Motor neuron (in vitro differentiated cells): Measurements from ENCODE around the gene ARHGAP26. TPM values are rescaled to one million over a fixed set of nuclear protein-coding genes. Genes with fewer than 3 reads are reported as not detected.

Experiments
- ATAC-seq, 8 experiments: fragments of 200-7000 bp; cut with Tn5 transposase; replicated peaks in 6 of 8; 2 replicates each; pipeline ENCODE4 v1.8.0; 2021; ENCODE audit warnings: mild to moderate bottlenecking in 8 of 8, moderate library complexity in 8 of 8
- H3K27ac ChIP-seq, 2 donors: fragments of 250-450 bp; sonication (Bioruptor Pico); 2 replicates each; pipeline ENCODE4 v1.9.0; 2021; ENCODE audit warnings: antibody characterized with exemption in 2 of 2, mild to moderate bottlenecking in 2 of 2, moderate library complexity in 1 of 2
- H3K4me1 ChIP-seq, 2 donors: fragments of 250-450 bp; sonication (Bioruptor Pico); replicated peaks in 1 of 2; 2 replicates each; pipeline ENCODE4 v1.6.1; 2021; ENCODE audit warnings: antibody characterized with exemption in 2 of 2, mild to moderate bottlenecking in 2 of 2, moderate library complexity in 1 of 2
- H3K4me3 ChIP-seq, 5 donors: fragments of 250-450 bp; sonication (Bioruptor Pico); 2 replicates each; pipeline ENCODE4 v1.9.0; 2021; ENCODE audit warnings: antibody characterized with exemption in 5 of 5, mild to moderate bottlenecking in 5 of 5, moderate library complexity in 4 of 5
- WGBS, 10 experiments: fragments of 450-650 bp; shearing (Covaris generic); methylation state at CpG; one replicate each; pipeline ENCODE4 v1.0.0; 2022; 5-methylcytosine and 5-hydroxymethylcytosine counted together
- in situ Hi-C, 9 experiments: fragments of 400-800 bp; cut with MboI; loops; one replicate each; pipeline ENCODE4 v1.15.0; 2021; ENCODE audit warnings: low sequenced_read_pairs in 9 of 9, low pct_unique_long_range_greater_than_20kb in 2 of 9; ENCODE audit not compliant: unreplicated experiment in 9 of 9
- total RNA-seq, 8 experiments: library from RNA; unstranded; fragments of 300-600 nt; gene quantifications; 2 replicates each; pipeline versions ENCODE4 v1.2.3 to v1.2.4, GENCODE V29; 2022

The ARHGAP26 gene
- total RNA-seq, 8 experiments from 2014 or later: 1.3 to 14.2 (median 7.0) TPM

DNA sequence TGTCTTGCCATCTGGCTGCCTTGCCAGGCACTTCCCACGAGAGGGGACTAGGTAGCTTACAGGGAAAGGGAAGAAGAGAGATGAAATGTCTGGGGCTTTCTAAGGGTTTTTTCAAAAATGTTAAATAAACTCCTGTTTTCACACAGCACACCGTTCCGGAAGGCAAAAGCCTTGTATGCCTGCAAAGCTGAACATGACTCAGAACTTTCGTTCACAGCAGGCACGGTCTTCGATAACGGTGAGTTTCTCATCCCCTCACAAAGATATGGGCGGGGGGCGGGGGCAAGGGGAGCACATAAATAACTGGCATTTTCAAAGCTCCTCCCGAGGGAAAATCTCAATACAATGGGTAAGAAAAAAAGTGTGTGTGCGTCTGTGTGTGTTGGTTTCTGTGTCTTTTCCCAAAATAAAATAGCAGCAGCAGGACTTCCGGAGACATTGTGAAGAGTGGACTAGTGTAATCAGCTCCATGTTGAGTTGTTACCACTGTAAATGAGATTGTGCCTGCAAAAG is 443.7 kb downstream of the ARHGAP26 start:
- in situ Hi-C loops: no loop called here
- H3K4me3 ChIP-seq: no peak overlapping the region
- ATAC-seq: peak in 5 of 8 experiments; percentile 53 to 83 (median 76)
- 0 to 83% (median 34%) methylated on average over 1 to 11 of the region's 12 CpGs for WGBS, 10 experiments
- H3K4me1 ChIP-seq: peaks cover 41 to 47% of the 10 kb centered on the region in 2 donors
- H3K27ac ChIP-seq: peak overlapping the region; percentile 33 to 69

DNA sequence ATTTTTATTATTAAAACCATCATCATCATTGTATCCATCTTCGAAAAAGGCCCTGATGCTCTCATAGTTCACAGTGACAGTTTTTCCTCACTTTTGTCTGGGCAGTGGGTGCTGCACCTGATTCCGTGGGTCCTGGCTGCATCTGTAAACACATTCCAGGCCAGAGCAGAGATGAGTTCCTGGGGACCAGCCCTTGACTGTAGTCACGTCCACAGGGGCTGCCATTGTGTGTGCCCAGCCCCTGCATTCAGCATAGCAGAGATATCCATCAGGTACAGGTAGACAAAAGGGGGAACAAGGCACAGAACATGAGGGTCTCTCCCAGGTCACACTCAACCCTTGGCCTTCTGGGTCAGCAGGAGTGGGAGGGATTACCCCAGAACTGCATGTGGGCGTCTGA is 444.3 kb downstream of the ARHGAP26 start:
- in situ Hi-C loops: no loop called here
- 80 to 100% (median 86%) methylated on average over 1 to 4 of the region's 4 CpGs; no CpG with 5 or more reads in 4 of the 10 experiments for WGBS, 10 experiments
- no peak overlapping the region for H3K4me3 ChIP-seq
- ATAC-seq: peak in 3 of 8 experiments; percentile 20 to 26 (median 24)
- H3K27ac ChIP-seq: peak overlapping the region; percentile 3 to 40
- peaks cover 41 to 47% of the 10 kb centered on the region in 2 donors for H3K4me1 ChIP-seq

DNA sequence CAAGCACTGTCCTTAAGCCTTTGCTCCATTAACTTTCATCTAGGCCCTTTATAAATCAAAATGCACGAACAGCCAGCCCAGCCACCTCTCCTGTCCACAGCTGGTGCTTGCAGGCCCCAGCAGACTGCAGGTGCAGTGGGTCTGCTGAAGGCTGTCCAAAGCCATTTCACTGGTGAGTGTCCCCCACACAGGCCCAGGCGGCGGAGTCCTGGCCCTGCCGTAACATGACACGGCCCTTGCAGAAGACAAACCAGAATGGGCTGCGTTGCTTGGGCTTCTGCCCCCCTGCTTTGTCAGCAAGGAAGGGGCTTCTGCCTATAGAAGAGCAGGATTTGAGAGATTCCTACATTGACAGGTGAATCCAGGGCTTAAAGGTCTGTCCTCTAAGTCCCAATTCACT is 444.7 kb downstream of the ARHGAP26 start:
- WGBS, 10 experiments: 79 to 100% (median 89%) methylated on average over 2 to 5 of the region's 6 CpGs; no CpG with 5 or more reads in 6 of the 10 experiments
- no peak overlapping the region for H3K4me3 ChIP-seq
- peak overlapping the region in 1 of 2 donors; percentile 40 for H3K27ac ChIP-seq
- ATAC-seq: peak in 4 of 8 experiments; percentile 23 to 37 (median 25)
- peaks cover 41 to 47% of the 10 kb centered on the region in 2 donors for H3K4me1 ChIP-seq
- in situ Hi-C loops: no loop called here

DNA sequence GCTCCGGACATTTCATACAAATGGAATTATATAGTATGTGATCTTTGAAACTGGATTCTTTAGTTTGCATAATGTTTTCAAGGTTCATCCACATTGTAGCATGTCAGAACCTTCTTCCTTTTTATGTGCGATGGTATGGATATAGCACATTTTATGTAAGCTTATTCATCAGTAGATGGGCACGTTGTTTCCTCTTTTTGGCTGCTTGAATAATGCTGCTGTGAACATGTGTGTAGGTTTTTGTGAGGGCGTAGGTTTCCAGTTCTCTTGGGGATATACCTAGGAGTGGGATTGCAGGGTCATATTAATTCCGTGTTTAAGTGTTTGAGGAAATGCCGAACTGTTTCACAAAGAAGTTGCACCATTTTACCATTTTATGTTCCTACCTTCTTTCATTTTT is 445.5 kb downstream of the ARHGAP26 start:
- ATAC-seq: no peak
- in situ Hi-C loops: no loop called here
- H3K4me3 ChIP-seq: no peak overlapping the region
- H3K27ac ChIP-seq: no peak overlapping the region
- peaks cover 43 to 47% of the 10 kb centered on the region in 2 donors for H3K4me1 ChIP-seq
- WGBS, 10 experiments: 66 to 100% (median 97%) methylated on average over 2 to 6 of the region's 6 CpGs; no CpG with 5 or more reads in 2 of the 10 experiments

DNA sequence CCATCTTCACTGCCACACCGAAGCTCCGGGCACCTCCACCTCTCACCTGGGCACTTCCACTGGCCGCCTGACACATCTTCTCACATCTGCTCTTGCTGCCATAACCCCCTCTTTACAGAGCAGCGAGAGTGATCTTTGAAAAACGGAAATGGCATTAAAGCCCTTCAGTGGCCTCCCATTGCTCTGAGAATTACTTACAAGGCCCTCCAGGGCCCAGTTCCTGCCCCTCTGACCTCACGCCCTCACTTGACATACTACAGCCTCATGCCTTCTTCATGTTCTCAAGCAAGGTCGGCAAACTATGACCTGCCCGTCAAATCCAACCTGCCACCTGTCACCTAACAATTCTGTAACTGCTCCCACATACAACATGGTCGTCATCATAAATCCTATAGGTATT is 446.0 kb downstream of the ARHGAP26 start:
- Histone ChIP-seq H3K4me1 (peaks cover 46 to 50% of the 10 kb centered on the region in 2 donors), H3K27ac (no peak overlapping the region), H3K4me3 (no peak overlapping the region)
- in situ Hi-C loops: no loop called here
- WGBS, 10 experiments: 44 to 100% (median 90%) methylated on average over 1 to 8 of the region's 9 CpGs; no CpG with 5 or more reads in 3 of the 10 experiments
- ATAC-seq: no peak

DNA sequence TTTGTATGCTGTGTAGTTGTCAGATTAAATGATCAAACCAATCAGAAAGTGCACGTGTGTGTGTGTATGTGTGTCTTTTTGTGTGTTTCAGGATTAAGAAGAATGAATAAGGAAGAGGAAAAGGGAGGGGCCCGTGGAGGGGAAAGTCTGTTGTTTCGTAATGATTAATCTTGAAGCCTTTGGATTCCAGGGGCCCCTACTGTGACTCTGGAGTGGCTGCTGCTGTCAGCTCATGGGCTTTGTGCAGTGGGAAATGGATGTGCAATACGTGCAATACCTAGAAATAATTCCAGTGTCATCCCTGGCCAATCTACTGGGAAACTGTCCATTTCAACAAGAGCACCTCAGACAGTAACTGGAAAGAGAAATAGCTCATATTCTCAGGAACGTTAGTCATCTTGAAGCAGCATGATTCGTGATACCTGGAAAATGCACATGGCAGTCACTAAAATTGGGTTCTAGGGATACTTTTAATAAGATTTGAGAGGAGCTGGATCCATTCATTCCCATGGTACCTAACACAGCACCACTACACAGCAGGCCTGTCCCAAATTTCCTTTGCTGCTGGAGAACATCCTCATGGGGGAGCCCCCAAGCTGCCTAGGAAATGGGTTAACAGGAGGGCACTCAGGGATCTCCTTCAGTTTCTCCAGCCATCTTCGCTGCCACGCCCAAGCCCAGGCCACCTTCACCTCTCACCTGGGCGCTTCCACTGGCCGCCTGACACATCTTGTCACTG is 447.1 kb downstream of the ARHGAP26 start:
- no peak overlapping the region for H3K4me3 ChIP-seq
- peak overlapping the region; percentile 7 to 50 for H3K27ac ChIP-seq
- ATAC-seq: peak in 6 of 8 experiments; percentile 26 to 79 (median 66)
- in situ Hi-C loops: no loop called here
- H3K4me1 ChIP-seq: peaks cover 56 to 60% of the 10 kb centered on the region in 2 donors
- 21 to 100% (median 70%) methylated on average over 1 to 8 of the region's 10 CpGs for WGBS, 10 experiments

DNA sequence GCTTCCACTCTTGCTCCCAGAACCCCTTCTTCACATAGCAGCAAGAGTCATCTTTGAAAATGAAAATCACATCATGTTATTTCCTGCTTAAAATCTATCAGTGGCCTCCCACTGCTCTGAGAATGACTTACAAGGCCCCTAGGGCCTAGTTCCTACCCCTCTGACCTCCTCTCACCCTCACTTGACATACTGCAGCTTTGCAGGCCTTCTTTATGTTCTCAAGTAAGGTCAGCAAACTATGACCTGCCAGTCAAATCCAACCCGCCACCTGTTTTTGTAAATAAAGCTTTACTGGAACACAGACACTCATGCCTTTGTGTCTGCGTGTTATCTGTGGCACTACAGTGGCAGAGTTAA is 447.6 kb downstream of the ARHGAP26 start:
- WGBS, 10 experiments: 80 to 100% (median 82%) methylated on average over 1 to 2 of the region's 2 CpGs; no CpG with 5 or more reads in 7 of the 10 experiments
- in situ Hi-C loops: no loop called here
- H3K4me3 ChIP-seq: no peak overlapping the region
- ATAC-seq: no peak
- peak overlapping the region in 1 of 2 donors; percentile 50 for H3K27ac ChIP-seq
- peaks cover 61 to 64% of the 10 kb centered on the region in 2 donors for H3K4me1 ChIP-seq

DNA sequence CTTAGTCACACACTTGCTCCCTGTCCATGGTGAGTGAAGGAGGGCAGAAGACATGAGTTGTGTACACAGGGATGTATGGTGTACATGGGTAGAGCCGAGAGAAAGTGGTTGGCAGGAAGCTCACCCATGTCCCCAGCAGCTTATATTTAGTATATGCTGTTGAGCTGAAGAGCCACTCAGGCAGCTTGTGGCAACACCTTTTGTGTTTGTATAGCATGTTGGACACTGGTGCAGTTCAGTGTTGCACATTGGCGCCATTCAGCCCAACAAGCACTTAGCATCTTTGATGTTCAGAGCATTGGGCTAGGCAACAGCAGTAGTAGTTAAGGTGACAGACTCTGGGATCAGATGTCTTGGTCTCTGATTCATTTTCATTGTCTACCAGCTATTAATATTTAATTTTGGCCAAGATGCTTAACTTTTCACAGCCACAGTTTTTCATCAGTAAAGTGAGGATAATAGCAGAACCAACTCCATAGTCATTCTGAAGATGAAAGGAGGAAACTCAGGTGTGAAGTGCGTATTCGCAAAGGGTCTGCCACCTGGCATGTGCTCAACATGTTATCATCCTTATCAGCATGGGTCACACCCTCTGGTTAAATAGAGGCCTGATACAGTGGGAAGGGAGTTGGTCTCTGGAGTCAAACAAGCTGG is 448.5 kb downstream of the ARHGAP26 start:
- 90 to 100% (median 100%) methylated on average over 2 to 4 of the region's 4 CpGs; no CpG with 5 or more reads in 4 of the 10 experiments for WGBS, 10 experiments
- Histone ChIP-seq H3K4me1 (peaks cover 62 to 63% of the 10 kb centered on the region in 2 donors), H3K27ac (no peak overlapping the region), H3K4me3 (no peak overlapping the region)
- in situ Hi-C loops: no loop called here
- no peak for ATAC-seq

DNA sequence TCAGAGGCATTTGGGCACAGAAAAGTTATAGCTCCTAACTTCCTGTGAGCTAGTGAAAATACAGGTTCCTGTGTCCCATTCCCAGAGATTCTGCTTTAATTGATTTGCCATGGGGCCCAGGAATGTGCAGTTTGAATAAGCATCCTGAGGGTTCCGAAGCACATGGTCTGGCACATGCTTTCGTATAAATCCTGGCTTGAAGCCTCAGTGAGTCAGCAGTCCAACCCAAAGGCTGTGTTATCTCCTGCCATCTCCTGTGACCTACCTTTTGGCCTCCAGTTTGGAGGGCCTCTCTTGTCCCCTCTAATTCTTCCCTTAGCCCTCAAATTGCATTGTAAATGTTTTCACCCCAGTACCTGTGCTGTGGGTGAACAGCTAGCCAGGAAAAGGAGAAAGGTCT is 449.5 kb downstream of the ARHGAP26 start:
- ATAC-seq: peak in 2 of 8 experiments; percentile 59 to 72
- WGBS, 10 experiments: 60 to 100% (median 100%) methylated on average over 1 to 2 of the region's 2 CpGs; no CpG with 5 or more reads in 5 of the 10 experiments
- peaks cover 51 to 54% of the 10 kb centered on the region in 2 donors for H3K4me1 ChIP-seq
- in situ Hi-C loops: no loop called here
- H3K27ac ChIP-seq: no peak overlapping the region
- no peak overlapping the region for H3K4me3 ChIP-seq

DNA sequence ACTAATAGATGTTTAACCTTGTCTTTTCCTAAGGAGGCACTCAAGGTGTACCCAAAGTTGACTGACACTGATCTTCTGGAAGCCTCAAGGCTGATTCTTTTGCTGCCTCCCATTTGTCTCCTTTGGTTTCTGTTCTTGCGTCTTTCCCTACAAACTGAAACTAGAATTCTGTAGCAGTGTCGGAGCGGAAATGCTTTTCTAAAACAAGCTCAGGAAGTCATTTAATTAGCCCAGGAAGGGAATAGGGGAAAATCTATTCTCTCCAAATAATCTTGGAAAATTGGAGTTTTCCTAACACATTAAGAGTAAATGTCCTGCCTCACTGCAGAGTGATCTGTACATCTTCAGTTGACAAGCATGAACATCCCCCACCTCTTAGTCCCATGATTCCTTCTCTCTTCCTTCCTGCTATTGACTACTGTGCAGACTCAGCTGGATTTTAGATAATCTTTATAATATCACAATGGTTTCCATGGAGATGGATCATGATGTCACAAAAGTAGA is 450.6 kb downstream of the ARHGAP26 start:
- Histone ChIP-seq H3K4me1 (peaks cover 45 to 48% of the 10 kb centered on the region in 2 donors), H3K27ac (no peak overlapping the region), H3K4me3 (no peak overlapping the region)
- in situ Hi-C loops: no loop called here
- no peak for ATAC-seq
- WGBS, 10 experiments: 80 to 100% (median 100%) methylated on average over 1 to 3 of the region's 3 CpGs; no CpG with 5 or more reads in 1 of the 10 experiments

DNA sequence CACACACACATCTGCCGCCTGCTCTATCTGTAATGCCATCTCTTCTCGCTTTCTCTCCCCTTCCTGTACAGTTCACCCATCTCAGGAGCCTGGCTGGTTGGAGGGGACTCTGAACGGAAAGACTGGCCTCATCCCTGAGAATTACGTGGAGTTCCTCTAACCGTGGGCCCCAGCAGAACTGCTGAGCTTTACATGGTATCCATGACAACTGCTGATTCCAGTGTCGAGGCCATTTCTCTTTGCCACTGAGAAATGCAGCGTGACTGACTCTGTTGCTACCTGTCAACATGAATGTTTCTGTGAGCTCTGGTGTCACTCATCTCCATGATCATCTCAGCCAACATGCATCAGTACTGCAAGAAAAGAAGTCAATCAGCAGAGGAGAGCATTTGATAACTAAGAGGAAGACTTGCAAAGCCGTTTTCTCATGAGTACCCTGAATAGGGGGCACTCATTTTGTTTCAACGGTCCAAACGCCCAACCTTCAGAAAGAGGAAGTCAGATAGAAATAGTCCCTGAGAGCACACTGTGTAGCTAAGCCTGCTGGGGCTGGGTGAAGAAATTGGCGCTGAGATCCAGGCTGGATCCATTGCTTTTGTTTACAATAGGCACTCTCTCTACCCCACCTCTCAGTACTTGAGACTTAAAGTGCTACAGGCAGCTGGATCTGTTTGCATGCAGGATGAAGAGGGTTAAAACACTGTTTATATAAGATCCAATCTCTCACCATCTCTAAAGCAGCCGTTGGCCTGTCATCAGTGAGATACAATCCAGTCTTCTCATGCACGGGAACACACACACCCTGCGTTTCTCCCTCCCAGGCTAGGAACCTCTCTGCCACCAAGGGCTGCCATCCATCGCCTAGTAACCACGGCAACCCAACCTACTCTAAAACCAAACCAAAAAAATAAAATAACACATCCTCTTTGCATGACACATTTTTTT is 452.4 kb downstream of the ARHGAP26 start:
- peak in 6 of 8 experiments; percentile 58 to 92 (median 90) for ATAC-seq
- Histone ChIP-seq H3K4me3 (no peak overlapping the region), H3K4me1 (peaks cover 27 to 32% of the 10 kb centered on the region in 2 donors), H3K27ac (peak overlapping the region in 1 of 2 donors; percentile 50)
- 42 to 75% (median 66%) methylated on average over 2 to 12 of the region's 16 CpGs; no CpG with 5 or more reads in 1 of the 10 experiments for WGBS, 10 experiments
- in situ Hi-C loops: no loop called here

DNA sequence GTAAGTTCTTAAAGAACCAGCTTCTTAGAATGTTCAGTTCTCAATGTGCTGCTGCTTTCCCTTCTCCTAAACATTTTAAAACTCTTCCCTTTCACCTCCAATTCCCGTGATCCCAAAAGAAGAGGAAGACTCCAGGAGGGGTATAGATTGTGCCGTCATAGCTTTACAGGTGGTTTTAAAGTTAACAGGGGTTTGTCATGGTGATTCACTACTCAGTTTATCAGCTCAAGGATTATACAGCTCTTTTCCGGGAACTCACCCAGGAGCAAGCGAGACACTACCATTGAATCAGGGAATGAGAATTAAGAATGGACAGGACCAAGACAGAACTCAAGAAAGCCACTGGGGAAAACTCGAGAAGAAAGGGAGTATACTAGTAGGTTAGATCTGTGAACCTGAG is 454.5 kb downstream of the ARHGAP26 start:
- in situ Hi-C loops: no loop called here
- no peak overlapping the region for H3K27ac ChIP-seq
- WGBS, 10 experiments: 66 to 100% (median 83%) methylated on average over 2 to 5 of the region's 5 CpGs; no CpG with 5 or more reads in 1 of the 10 experiments
- H3K4me3 ChIP-seq: no peak overlapping the region
- H3K4me1 ChIP-seq: peaks cover 24 to 32% of the 10 kb centered on the region in 2 donors
- ATAC-seq: no peak
